Fibroblast of lung (primary cell): ENCODE measurements around the gene TCFL5. TPM values are rescaled to one million over a fixed set of nuclear protein-coding genes. Genes with fewer than 3 reads are reported as not detected.

Experiments
- DNase-seq, 2 donors: peaks; one replicate each; pipeline versions ENCODE4 v3.0.0 to v3.0.0-alpha.2; 2010; ENCODE audit warnings: low read depth in 2 of 2
- H2AFZ ChIP-seq: 2 replicates; pipeline ENCODE4 v1.5.1; 2012; ENCODE audit warnings: low read length, control low read depth, inconsistent platforms
- H3K27ac ChIP-seq: 2 replicates; pipeline ENCODE4 v1.5.1; 2011; ENCODE audit warnings: low read length, control low read depth; ENCODE audit not compliant: insufficient read depth
- H3K27me3 ChIP-seq: 2 replicates; pipeline ENCODE4 v1.5.1; 2011; ENCODE audit warnings: mild to moderate bottlenecking, low read length; ENCODE audit not compliant: control insufficient read depth, insufficient read depth
- H3K36me3 ChIP-seq: 2 replicates; pipeline ENCODE4 v1.5.1; 2011; ENCODE audit warnings: low read length; ENCODE audit not compliant: control insufficient read depth, insufficient read depth
- H3K4me1 ChIP-seq: 2 replicates; pipeline ENCODE4 v1.5.1; 2011; ENCODE audit warnings: low read length; ENCODE audit not compliant: control insufficient read depth, insufficient read depth; ENCODE audit errors: extremely low read depth
- H3K4me2 ChIP-seq: 2 replicates; pipeline ENCODE4 v1.5.1; 2011; ENCODE audit warnings: low read length, control low read depth; ENCODE audit not compliant: insufficient read depth; ENCODE audit errors: extremely low read depth
- H3K4me3 ChIP-seq, 4 experiments: fragments of 200-600 bp in 1 of 4; sonication (generic) in 1 of 4; replicated peaks in 1 of 4; 2 replicates each; pipeline ENCODE4 v1.5.1; 2011 to 2016; ENCODE audit warnings: low read length in 4 of 4, low read depth in 3 of 4, mild to moderate bottlenecking in 3 of 4, control low read depth in 2 of 4, inconsistent platforms in 1 of 4, mixed read lengths in 1 of 4; ENCODE audit not compliant: insufficient read depth in 1 of 4; ENCODE audit errors: control extremely low read depth in 1 of 4
- H3K79me2 ChIP-seq: 2 replicates; pipeline ENCODE4 v1.5.1; 2012; ENCODE audit warnings: mild to moderate bottlenecking, low read length, inconsistent platforms; ENCODE audit not compliant: control insufficient read depth, insufficient read depth
- H3K9ac ChIP-seq: 2 replicates; pipeline ENCODE4 v1.5.1; 2011; ENCODE audit warnings: mild to moderate bottlenecking, low read length, control low read depth; ENCODE audit not compliant: insufficient read depth
- H3K9me3 ChIP-seq: 2 replicates; pipeline ENCODE4 v1.5.1; 2012; ENCODE audit warnings: low read depth, low read length; ENCODE audit not compliant: control insufficient read depth, insufficient read depth
- H4K20me1 ChIP-seq: 2 replicates; pipeline ENCODE4 v1.5.1; 2011; ENCODE audit warnings: low read length; ENCODE audit not compliant: control insufficient read depth, insufficient read depth; ENCODE audit errors: extremely low read depth
- EZH2 ChIP-seq: IDR thresholded peaks from 2 replicates; pipeline ENCODE4 v1.5.1; 2012; ENCODE audit warnings: low read length, control low read depth, mild to moderate bottlenecking; ENCODE audit errors: missing control alignments
- polyA plus RNA-seq, 2 donors: library from polyadenylated mRNA; depleted of rRNA in 1 of 2; stranded (reverse) in 1 of 2; unstranded in 1 of 2; fragments of >200 nt; gene quantifications; 2 replicates each; pipeline ENCODE4 v1.2.1, GENCODE V29; 2011 to 2012; ENCODE audit warnings: missing spikeins in 1 of 2
- total RNA-seq: library from RNA; depleted of rRNA; stranded (reverse); fragments of >200 nt; gene quantifications from 2 replicates; pipeline ENCODE4 v1.2.1, GENCODE V29; 2014
- TF ChIP-seq, protein P1 (sequence below), 2 donors: IDR thresholded peaks in 1 of 2; conservative IDR thresholded peaks in 1 of 2; 1 replicate in 1 of 2; 2 replicates in 1 of 2; pipeline ENCODE4 v1.5.1; 2011 to 2012; ENCODE audit warnings: low read length in 2 of 2, control low read depth in 1 of 2, inconsistent platforms in 1 of 2, low read depth in 1 of 2, mild to moderate bottlenecking in 1 of 2

TCFL5 gene
- total and polyA plus RNA-seq, 2 donors (not counting 1 experiment from before 2014, with no cell fraction given), result 9.8 to 13.7 TPM

DNA sequence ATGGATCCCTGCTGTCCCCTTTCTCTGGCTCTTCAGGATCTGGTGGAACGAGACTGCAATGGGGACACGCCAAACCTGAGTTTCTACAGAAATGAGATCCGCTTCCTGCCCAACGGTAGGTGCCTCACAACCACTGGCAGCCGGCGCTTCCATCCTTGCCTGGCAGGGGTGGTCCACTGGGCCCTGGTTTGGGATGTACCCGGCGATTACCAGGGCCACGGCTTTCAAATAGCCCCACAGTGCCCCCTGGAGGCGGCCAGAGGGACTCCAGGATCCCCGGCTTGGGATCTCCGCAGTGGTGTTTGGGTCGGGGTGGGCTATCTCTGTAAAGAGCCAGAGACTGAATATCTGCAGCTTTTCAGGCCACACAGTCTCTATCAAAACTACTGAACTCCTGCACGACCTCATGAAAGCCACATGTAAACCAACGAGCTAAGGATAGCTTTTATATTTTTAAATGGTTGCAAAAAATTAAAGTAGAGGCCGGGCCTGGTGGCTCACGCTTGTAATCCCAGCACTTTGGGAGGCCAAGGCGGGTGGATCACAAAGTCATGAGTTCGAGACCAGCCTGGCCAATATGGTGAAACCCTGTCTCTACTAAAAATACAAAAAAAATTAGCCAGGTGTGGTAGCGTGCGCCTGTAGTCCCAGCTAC is 53.3 kb downstream of the TCFL5 start:
- Histone ChIP-seq H3K36me3 (peaks cover 33% of the 10 kb centered on the region), H3K27ac (no peak overlapping the region), H3K9me3 (no peaks in the 10 kb centered on the region), H4K20me1 (no peaks in the 10 kb centered on the region), H2AFZ (no peak overlapping the region), H3K4me2 (no peak overlapping the region), H3K79me2 (peaks cover 26% of the 10 kb centered on the region), H3K4me1 (no peaks in the 10 kb centered on the region), H3K27me3 (no peaks in the 10 kb centered on the region), H3K4me3 (no peak overlapping the region), H3K9ac (no peak overlapping the region)
- DNase-seq, result peak in 1 of 2 donors; percentile 61
- no peak for TF ChIP-seq EZH2
- TF ChIP-seq, protein P1, sequence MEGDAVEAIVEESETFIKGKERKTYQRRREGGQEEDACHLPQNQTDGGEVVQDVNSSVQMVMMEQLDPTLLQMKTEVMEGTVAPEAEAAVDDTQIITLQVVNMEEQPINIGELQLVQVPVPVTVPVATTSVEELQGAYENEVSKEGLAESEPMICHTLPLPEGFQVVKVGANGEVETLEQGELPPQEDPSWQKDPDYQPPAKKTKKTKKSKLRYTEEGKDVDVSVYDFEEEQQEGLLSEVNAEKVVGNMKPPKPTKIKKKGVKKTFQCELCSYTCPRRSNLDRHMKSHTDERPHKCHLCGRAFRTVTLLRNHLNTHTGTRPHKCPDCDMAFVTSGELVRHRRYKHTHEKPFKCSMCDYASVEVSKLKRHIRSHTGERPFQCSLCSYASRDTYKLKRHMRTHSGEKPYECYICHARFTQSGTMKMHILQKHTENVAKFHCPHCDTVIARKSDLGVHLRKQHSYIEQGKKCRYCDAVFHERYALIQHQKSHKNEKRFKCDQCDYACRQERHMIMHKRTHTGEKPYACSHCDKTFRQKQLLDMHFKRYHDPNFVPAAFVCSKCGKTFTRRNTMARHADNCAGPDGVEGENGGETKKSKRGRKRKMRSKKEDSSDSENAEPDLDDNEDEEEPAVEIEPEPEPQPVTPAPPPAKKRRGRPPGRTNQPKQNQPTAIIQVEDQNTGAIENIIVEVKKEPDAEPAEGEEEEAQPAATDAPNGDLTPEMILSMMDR (conservative IDR thresholded peaks at IDR 0.05 in 1 of 2, IDR thresholded peaks at IDR 0.05 in 1 of 2; ENCODE audit: low read depth in 1 of 2, low read length in 2 of 2), result peak; percentile 90 to 92

DNA sequence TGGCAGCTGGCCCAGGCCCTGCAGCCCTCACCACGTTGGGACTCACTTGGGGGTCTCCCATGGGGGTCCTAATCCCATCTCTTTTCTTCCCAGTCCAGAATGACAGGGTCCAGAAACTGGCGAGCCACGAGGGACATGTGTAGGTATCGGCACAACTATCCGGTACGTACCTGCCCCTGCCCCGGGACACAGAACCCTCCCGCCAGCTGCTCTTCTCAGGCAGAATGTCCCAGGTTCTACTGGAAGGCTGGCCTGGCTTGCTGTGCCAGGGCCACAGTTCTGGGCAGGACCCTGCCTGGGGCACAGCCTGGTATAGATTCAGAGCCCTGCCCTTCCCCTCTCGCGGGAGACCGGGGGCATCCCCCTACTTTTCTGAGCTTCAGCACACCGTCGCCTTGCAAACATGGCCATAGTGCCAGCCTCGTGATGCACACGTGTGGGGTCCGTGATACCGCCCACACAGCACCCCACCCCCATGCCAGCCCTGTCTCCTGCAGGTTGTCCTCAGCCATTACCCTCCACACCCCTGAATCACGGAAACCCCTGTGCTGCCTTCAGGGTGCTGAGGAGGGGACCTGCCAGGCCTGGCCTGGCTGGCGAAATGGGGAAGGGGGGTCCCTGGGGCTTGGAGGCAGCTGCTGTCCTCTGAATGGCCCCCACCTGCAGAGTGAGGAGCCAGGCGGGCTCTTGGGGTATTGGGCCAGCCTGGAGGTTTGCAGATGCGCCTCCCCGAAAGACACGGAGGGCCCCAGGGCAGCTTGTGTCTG is 54.0 kb downstream of the TCFL5 start:
- no peak overlapping the region for H3K4me2 ChIP-seq
- DNase-seq, result no peak

More for the DNA sequence above, 54.0 kb downstream of the TCFL5 start:
- H3K79me2 ChIP-seq, result peaks cover 26% of the 10 kb centered on the region
- no peak overlapping the region for H3K27ac ChIP-seq
- no peaks in the 10 kb centered on the region for H4K20me1 ChIP-seq
- H3K4me3 ChIP-seq, result no peak overlapping the region
- H3K9me3 ChIP-seq, result no peaks in the 10 kb centered on the region
- H3K9ac ChIP-seq, result no peak overlapping the region
- no peak overlapping the region for H2AFZ ChIP-seq
- H3K27me3 ChIP-seq, result no peaks in the 10 kb centered on the region
- peaks cover 29% of the 10 kb centered on the region for H3K36me3 ChIP-seq
- TF ChIP-seq EZH2, result no peak
- TF ChIP-seq, protein P1 (conservative IDR thresholded peaks at IDR 0.05 in 1 of 2, IDR thresholded peaks at IDR 0.05 in 1 of 2; ENCODE audit: low read depth in 1 of 2, low read length in 2 of 2), result no peak
- no peaks in the 10 kb centered on the region for H3K4me1 ChIP-seq
